WTC11 (cell line): ENCODE results near the gene DLG5.

Experiments
- ATF3 ChIP-seq: sonication (generic); formaldehyde crosslinking; conservative IDR thresholded peaks from 2 replicates; pipeline ENCODE4 v1.8.1; 2022; ENCODE audit warnings: mild to moderate bottlenecking, missing genetic modification reagents
- CTCF ChIP-seq: fragments of 200-600 bp; IDR thresholded peaks from 2 replicates; pipeline ENCODE4 v1.8.0; 2022; ENCODE audit warnings: antibody characterized with exemption
- ETV6 ChIP-seq: sonication (generic); formaldehyde crosslinking; IDR thresholded peaks from 2 replicates; pipeline ENCODE4 v1.8.1; 2022; ENCODE audit warnings: mild to moderate bottlenecking, missing genetic modification reagents
- MLX ChIP-seq: sonication (generic); formaldehyde crosslinking; IDR thresholded peaks from 2 replicates; pipeline ENCODE4 v1.8.1; 2023; ENCODE audit warnings: mild to moderate bottlenecking, missing genetic modification reagents, moderate library complexity
- NFE2L1 ChIP-seq: sonication (generic); formaldehyde crosslinking; IDR thresholded peaks from 2 replicates; pipeline ENCODE4 v1.8.1; 2023; ENCODE audit warnings: missing genetic modification reagents
- SMAD4 ChIP-seq: sonication (generic); formaldehyde crosslinking; IDR thresholded peaks from 2 replicates; pipeline ENCODE4 v1.8.0; 2022; ENCODE audit warnings: mild to moderate bottlenecking, missing genetic modification reagents
- SP1 ChIP-seq: sonication (generic); formaldehyde crosslinking; conservative IDR thresholded peaks from 2 replicates; pipeline ENCODE4 v1.8.1; 2022; ENCODE audit warnings: missing genetic modification reagents
- USF2 ChIP-seq: sonication (generic); formaldehyde crosslinking; IDR thresholded peaks from 2 replicates; pipeline ENCODE4 v1.8.1; 2023; ENCODE audit warnings: mild to moderate bottlenecking, missing genetic modification reagents, moderate library complexity
- TF ChIP-seq, protein P1 (sequence below): sonication (generic); formaldehyde crosslinking; IDR thresholded peaks from 2 replicates; pipeline ENCODE4 v1.8.0; 2022; ENCODE audit warnings: mild to moderate bottlenecking, missing genetic modification reagents
- TF ChIP-seq, protein P2 (sequence below): sonication (generic); formaldehyde crosslinking; IDR thresholded peaks from 2 replicates; pipeline ENCODE4 v1.8.0; 2022; ENCODE audit warnings: mild to moderate bottlenecking, missing genetic modification reagents

DNA sequence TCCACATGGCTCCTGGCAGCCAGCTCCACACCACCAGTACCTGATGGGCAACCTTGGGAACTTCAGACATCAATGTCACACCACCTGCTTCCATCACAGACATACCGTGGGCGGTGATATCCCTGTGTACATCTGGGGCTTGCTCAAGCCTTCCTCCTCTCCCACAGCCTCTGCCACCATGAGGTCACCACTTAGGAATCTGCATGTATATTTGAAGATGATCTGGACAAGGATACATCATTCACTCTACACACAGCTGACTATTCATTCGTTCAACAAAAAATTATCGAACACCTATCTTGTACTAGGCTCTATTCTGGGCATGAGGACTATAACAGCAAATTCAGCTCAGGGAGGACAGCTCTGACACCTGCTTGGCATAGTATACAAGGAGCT, 6.8 kb downstream of the DLG5 start:
- no peak for TF ChIP-seq CTCF
- no peak for TF ChIP-seq SMAD4 (CRISPR knock-in tag)
- TF ChIP-seq, protein P1, sequence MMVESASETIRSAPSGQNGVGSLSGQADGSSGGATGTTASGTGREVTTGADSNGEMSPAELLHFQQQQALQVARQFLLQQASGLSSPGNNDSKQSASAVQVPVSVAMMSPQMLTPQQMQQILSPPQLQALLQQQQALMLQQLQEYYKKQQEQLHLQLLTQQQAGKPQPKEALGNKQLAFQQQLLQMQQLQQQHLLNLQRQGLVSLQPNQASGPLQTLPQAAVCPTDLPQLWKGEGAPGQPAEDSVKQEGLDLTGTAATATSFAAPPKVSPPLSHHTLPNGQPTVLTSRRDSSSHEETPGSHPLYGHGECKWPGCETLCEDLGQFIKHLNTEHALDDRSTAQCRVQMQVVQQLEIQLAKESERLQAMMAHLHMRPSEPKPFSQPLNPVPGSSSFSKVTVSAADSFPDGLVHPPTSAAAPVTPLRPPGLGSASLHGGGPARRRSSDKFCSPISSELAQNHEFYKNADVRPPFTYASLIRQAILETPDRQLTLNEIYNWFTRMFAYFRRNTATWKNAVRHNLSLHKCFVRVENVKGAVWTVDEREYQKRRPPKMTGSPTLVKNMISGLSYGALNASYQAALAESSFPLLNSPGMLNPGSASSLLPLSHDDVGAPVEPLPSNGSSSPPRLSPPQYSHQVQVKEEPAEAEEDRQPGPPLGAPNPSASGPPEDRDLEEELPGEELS (CRISPR knock-in tag) = no peak
- TF ChIP-seq, protein P2, sequence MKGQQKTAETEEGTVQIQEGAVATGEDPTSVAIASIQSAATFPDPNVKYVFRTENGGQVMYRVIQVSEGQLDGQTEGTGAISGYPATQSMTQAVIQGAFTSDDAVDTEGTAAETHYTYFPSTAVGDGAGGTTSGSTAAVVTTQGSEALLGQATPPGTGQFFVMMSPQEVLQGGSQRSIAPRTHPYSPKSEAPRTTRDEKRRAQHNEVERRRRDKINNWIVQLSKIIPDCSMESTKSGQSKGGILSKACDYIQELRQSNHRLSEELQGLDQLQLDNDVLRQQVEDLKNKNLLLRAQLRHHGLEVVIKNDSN (CRISPR knock-in tag) = no peak
- no peak for TF ChIP-seq ETV6 (CRISPR knock-in tag)
- no peak for TF ChIP-seq USF2
- TF ChIP-seq ATF3 = no peak
- TF ChIP-seq MLX (CRISPR knock-in tag) = no peak
- TF ChIP-seq SP1 = no peak
- no peak for TF ChIP-seq NFE2L1 (CRISPR knock-in tag)
